ENCODE results near the gene SORCS2.

Gene SORCS2

DNA sequence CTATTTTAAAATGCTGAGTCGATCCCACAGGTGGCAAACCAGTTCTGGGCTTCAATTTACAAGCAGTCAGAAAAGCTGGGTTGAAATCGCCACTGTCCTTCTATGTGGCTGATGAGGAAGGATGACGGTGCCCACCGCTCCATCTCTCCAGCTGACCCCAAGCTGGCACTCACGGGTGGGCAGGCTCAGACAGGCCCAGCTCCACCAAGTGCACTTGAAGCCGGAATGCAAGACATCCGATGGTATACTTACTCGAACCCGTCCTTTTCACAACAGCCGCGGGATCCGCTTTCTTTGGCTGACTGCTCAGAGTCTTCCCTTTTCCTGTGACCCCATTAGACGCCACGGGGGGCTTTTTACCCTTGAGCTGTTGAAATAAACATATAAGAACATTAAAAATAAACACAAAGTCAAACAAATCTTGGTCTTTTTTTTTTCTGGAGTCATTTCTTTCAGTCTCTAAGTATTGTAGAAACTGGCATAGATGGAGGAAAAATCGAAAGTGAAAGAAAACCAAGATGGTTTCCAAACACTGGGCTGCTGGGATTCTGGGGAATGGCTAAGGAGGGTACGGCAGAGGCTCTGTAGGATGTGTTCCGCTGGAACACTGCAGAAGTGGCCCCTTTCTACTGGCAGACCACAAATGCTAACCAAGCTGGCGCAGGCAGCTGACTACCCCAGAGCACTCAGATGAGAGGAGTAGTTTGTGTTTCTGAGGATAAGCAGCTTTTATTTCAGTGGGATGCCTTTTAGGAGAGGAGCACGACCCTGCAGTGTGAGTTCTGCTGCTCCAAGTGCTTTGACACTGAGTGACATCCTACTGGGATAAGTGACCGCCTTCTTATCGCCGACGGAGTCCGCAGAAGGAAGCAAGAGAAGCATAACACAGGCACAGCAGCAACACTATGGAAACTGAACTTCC lies 586.4 kb downstream of the SORCS2 start:
- DNase-seq (ENCODE audit: low read depth), result no peak
- TF ChIP-seq POLR2A (IDR thresholded peaks at IDR 0.05; ENCODE audit: extremely low read depth, insufficient read length) (no peak), MYC (IDR thresholded peaks at IDR 0.05; ENCODE audit: low read depth, low read length) (no peak)
- TF ChIP-seq, protein P1, sequence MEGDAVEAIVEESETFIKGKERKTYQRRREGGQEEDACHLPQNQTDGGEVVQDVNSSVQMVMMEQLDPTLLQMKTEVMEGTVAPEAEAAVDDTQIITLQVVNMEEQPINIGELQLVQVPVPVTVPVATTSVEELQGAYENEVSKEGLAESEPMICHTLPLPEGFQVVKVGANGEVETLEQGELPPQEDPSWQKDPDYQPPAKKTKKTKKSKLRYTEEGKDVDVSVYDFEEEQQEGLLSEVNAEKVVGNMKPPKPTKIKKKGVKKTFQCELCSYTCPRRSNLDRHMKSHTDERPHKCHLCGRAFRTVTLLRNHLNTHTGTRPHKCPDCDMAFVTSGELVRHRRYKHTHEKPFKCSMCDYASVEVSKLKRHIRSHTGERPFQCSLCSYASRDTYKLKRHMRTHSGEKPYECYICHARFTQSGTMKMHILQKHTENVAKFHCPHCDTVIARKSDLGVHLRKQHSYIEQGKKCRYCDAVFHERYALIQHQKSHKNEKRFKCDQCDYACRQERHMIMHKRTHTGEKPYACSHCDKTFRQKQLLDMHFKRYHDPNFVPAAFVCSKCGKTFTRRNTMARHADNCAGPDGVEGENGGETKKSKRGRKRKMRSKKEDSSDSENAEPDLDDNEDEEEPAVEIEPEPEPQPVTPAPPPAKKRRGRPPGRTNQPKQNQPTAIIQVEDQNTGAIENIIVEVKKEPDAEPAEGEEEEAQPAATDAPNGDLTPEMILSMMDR (IDR thresholded peaks at IDR 0.05; ENCODE audit: low read depth, low read length), result no peak
- TF ChIP-seq, protein P2, sequence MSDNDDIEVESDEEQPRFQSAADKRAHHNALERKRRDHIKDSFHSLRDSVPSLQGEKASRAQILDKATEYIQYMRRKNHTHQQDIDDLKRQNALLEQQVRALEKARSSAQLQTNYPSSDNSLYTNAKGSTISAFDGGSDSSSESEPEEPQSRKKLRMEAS (IDR thresholded peaks at IDR 0.05; ENCODE audit: low read depth, low read length), result no peak
- H3K4me3 ChIP-seq (ENCODE audit: low read depth, low read length), result no peak overlapping the region

DNA sequence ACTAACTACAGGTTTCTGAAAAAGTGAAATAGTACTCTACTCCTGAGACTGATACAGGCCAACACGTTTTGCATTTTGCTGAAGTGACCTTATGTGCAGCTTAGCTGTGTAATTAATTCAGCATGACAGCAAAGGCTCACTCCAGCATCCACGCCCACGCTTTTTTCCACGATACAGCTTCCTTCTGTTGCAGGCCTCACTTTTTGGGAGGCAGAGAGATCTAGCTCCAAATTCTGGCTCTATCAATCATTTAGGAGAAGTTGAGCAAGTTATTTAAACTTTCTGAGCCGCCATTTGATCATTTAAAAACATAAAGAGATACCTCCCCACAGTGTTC lies 587.1 kb downstream of the SORCS2 start:
- TF ChIP-seq POLR2A (IDR thresholded peaks at IDR 0.05; ENCODE audit: extremely low read depth, insufficient read length) (no peak), MYC (IDR thresholded peaks at IDR 0.05; ENCODE audit: low read depth, low read length) (no peak)
- TF ChIP-seq, protein P1 (IDR thresholded peaks at IDR 0.05; ENCODE audit: low read depth, low read length), result no peak
- TF ChIP-seq, protein P2 (IDR thresholded peaks at IDR 0.05; ENCODE audit: low read depth, low read length), result no peak
- no peak for DNase-seq (ENCODE audit: low read depth)
- no peak overlapping the region for H3K4me3 ChIP-seq (ENCODE audit: low read depth, low read length)

GRCh38 chr4:7780751-7781348 lies 588.5 kb downstream of the SORCS2 start:
- TF ChIP-seq, protein P2 (IDR thresholded peaks at IDR 0.05; ENCODE audit: low read depth, low read length), result no peak
- TF ChIP-seq, protein P1 (IDR thresholded peaks at IDR 0.05; ENCODE audit: low read depth, low read length), result no peak
- TF ChIP-seq POLR2A (IDR thresholded peaks at IDR 0.05; ENCODE audit: extremely low read depth, insufficient read length), result no peak
- no peak for TF ChIP-seq MYC (IDR thresholded peaks at IDR 0.05; ENCODE audit: low read depth, low read length)
- no peak overlapping the region for H3K4me3 ChIP-seq (ENCODE audit: low read depth, low read length)
- DNase-seq (ENCODE audit: low read depth), result no peak

DNA sequence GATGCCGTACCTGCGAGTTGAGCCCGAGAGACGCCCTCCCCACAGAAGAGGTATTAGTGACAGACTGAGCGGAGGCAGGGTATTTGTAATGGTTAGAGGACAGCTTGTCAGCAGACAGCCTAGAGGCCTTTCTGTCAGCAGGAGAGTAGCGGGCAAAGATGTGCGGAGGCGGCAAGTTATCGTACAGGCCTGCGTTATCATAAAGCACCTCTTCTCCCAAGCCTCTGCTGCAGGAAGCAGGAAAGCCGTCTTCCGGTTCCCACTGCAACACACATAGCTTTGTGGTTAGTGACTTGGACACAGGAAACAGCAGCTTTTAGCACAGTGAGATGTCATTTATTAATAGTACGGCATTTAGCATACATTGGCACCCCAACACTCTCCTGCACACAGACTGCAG lies 589.0 kb downstream of the SORCS2 start:
- DNase-seq (ENCODE audit: low read depth), result no peak
- TF ChIP-seq MYC (IDR thresholded peaks at IDR 0.05; ENCODE audit: low read depth, low read length), result no peak
- TF ChIP-seq, protein P1 (IDR thresholded peaks at IDR 0.05; ENCODE audit: low read depth, low read length), result no peak
- TF ChIP-seq, protein P2 (IDR thresholded peaks at IDR 0.05; ENCODE audit: low read depth, low read length), result no peak
- no peak for TF ChIP-seq POLR2A (IDR thresholded peaks at IDR 0.05; ENCODE audit: extremely low read depth, insufficient read length)
- no peak overlapping the region for H3K4me3 ChIP-seq (ENCODE audit: low read depth, low read length)

DNA sequence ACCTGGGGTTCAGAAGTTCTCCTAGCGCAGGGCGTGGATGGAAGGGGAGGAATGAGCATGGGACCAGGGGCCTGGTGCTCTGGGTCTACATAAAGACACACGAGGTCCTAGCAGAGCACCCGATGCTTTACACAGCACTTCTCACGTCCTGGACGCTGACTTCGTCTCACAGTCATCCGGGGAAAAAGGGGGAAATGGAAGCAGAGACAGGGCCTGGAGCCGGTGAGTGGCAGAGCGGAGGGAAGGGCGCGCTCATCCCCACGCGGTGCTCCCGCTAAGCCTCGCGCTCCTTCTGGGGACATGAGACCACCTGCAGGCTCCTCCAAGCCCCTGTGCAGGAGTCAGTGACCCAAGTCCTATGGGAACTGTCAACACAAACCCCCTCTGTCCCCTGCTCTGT lies 589.7 kb downstream of the SORCS2 start:
- H3K4me3 ChIP-seq (ENCODE audit: low read depth, low read length), result no peak overlapping the region
- no peak for TF ChIP-seq POLR2A (IDR thresholded peaks at IDR 0.05; ENCODE audit: extremely low read depth, insufficient read length)
- TF ChIP-seq, protein P2 (IDR thresholded peaks at IDR 0.05; ENCODE audit: low read depth, low read length), result no peak
- TF ChIP-seq, protein P1 (IDR thresholded peaks at IDR 0.05; ENCODE audit: low read depth, low read length), result no peak
- TF ChIP-seq MYC (IDR thresholded peaks at IDR 0.05; ENCODE audit: low read depth, low read length), result no peak
- no peak for DNase-seq (ENCODE audit: low read depth)
